ENCODE data around the gene STK17B. TPM values are rescaled to one million over a fixed set of nuclear protein-coding genes. Genes with fewer than 3 reads are reported as not detected.

The STK17B gene
- polyA plus RNA-seq, 1 donor (not counting 4 experiments of a cell fraction or from before 2014, with no cell fraction given), result 11.0 TPM

DNA sequence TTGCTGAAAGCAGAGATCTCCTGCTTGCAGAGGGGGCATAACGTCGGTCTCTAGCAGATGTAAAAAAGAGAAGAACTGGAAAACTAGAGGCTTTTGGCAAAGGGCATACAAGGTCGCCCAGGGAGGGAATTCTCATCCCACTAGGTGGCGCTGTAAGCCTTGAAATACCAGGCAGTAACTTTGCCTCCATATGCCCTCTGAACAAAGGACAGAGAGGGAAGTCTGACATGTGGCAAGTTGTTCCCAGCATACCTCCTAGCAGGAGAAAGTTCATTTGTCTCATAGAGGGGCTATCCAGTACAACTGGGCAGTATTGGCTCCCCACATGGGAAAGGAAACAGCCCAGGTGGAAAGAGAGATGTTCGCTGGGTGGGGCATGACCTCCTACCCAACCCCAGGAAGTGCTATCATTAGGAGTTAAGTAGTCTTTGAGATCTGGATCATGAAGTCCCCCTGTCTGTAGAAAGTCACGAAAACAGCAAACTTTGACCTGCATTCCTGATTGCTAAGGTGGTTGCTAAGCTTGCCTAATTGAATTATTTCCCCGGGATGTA lies 39.9 kb downstream of the STK17B start:
- dilution Hi-C loops (cut with MboI; ENCODE audit: extremely low pct_ligation_motif_present, low sequenced_read_pairs), result no loop called here
- H4K20me1 ChIP-seq (ENCODE audit: control insufficient read depth, extremely low read depth, insufficient read depth, low read length), result no peaks in the 10 kb centered on the region
- no peak overlapping the region for H3K9ac ChIP-seq (ENCODE audit: control insufficient read depth, extremely low read depth, insufficient read depth, low read length)
- no peaks in the 10 kb centered on the region for H3K4me1 ChIP-seq (ENCODE audit: control insufficient read depth, extremely low read depth, insufficient read depth, low read length)
- H3K4me3 ChIP-seq (ENCODE audit: control insufficient read depth in 2 of 3, extremely low read depth in 1 of 3, insufficient read depth in 2 of 3, low read depth in 1 of 3, low read length in 3 of 3), result no peak overlapping the region
- no peaks in the 10 kb centered on the region for H3K79me2 ChIP-seq (ENCODE audit: control insufficient read depth, insufficient read depth, low read length)
- H3K36me3 ChIP-seq (ENCODE audit: control insufficient read depth in 2 of 2, extremely low read depth in 1 of 2, insufficient read depth in 2 of 2, low read length in 2 of 2), result peaks cover 0 to 2% of the 10 kb centered on the region in 2 experiments
- TF ChIP-seq, protein P1, sequence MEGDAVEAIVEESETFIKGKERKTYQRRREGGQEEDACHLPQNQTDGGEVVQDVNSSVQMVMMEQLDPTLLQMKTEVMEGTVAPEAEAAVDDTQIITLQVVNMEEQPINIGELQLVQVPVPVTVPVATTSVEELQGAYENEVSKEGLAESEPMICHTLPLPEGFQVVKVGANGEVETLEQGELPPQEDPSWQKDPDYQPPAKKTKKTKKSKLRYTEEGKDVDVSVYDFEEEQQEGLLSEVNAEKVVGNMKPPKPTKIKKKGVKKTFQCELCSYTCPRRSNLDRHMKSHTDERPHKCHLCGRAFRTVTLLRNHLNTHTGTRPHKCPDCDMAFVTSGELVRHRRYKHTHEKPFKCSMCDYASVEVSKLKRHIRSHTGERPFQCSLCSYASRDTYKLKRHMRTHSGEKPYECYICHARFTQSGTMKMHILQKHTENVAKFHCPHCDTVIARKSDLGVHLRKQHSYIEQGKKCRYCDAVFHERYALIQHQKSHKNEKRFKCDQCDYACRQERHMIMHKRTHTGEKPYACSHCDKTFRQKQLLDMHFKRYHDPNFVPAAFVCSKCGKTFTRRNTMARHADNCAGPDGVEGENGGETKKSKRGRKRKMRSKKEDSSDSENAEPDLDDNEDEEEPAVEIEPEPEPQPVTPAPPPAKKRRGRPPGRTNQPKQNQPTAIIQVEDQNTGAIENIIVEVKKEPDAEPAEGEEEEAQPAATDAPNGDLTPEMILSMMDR (optimal IDR thresholded peaks at IDR 0.05 in 1 of 3, IDR thresholded peaks at IDR 0.05 in 1 of 3, conservative IDR thresholded peaks at IDR 0.05 in 1 of 3; ENCODE audit: extremely low read depth in 1 of 3, insufficient read depth in 2 of 3, low read length in 3 of 3), result peak; percentile 50 to 68 (median 63)
- no peak for TF ChIP-seq EZH2 (IDR thresholded peaks at IDR 0.05; ENCODE audit: low read length)
- H2AFZ ChIP-seq (ENCODE audit: control insufficient read depth, low read length), result no peak overlapping the region
- H3K9me3 ChIP-seq (ENCODE audit: control insufficient read depth, low read depth, low read length), result peaks cover 9% of the 10 kb centered on the region
- no peaks in the 10 kb centered on the region for H3K9me1 ChIP-seq (ENCODE audit: control insufficient read depth, extremely low read depth, insufficient read depth, low read length)
- FAIRE-seq, result no peak
- no peak overlapping the region for H3K27ac ChIP-seq (ENCODE audit: control insufficient read depth, insufficient read depth, low read length)
- DNase-seq (ENCODE audit: low read depth, low spot score), result no peak
- H3K27me3 ChIP-seq (ENCODE audit: control insufficient read depth, extremely low read depth, insufficient read depth, low read length), result no peaks in the 10 kb centered on the region
- H3K4me2 ChIP-seq (ENCODE audit: control insufficient read depth, extremely low read depth, insufficient read depth, low read depth, low read length), result no peak overlapping the region

- no peak for FAIRE-seq
- Histone ChIP-seq H2AFZ (ENCODE audit: control insufficient read depth, low read length) (no peak overlapping the region), H3K4me3 (ENCODE audit: control insufficient read depth in 2 of 3, extremely low read depth in 1 of 3, insufficient read depth in 2 of 3, low read depth in 1 of 3, low read length in 3 of 3) (no peak overlapping the region), H3K4me2 (ENCODE audit: control insufficient read depth, extremely low read depth, insufficient read depth, low read depth, low read length) (no peak overlapping the region), H3K4me1 (ENCODE audit: control insufficient read depth, extremely low read depth, insufficient read depth, low read length) (no peaks in the 10 kb centered on the region), H3K27ac (ENCODE audit: control insufficient read depth, insufficient read depth, low read length) (no peak overlapping the region), H3K9ac (ENCODE audit: control insufficient read depth, extremely low read depth, insufficient read depth, low read length) (no peak overlapping the region), H3K79me2 (ENCODE audit: control insufficient read depth, insufficient read depth, low read length) (no peaks in the 10 kb centered on the region), H3K36me3 (ENCODE audit: control insufficient read depth in 2 of 2, extremely low read depth in 1 of 2, insufficient read depth in 2 of 2, low read length in 2 of 2) (no peaks in the 10 kb centered on the region), H4K20me1 (ENCODE audit: control insufficient read depth, extremely low read depth, insufficient read depth, low read length) (no peaks in the 10 kb centered on the region), H3K9me3 (ENCODE audit: control insufficient read depth, low read depth, low read length) (peaks cover 9% of the 10 kb centered on the region), H3K27me3 (ENCODE audit: control insufficient read depth, extremely low read depth, insufficient read depth, low read length) (no peaks in the 10 kb centered on the region), H3K9me1 (ENCODE audit: control insufficient read depth, extremely low read depth, insufficient read depth, low read length) (no peaks in the 10 kb centered on the region)
- no peak for TF ChIP-seq EZH2 (IDR thresholded peaks at IDR 0.05; ENCODE audit: low read length)
- TF ChIP-seq, protein P1 (optimal IDR thresholded peaks at IDR 0.05 in 1 of 3, IDR thresholded peaks at IDR 0.05 in 1 of 3, conservative IDR thresholded peaks at IDR 0.05 in 1 of 3; ENCODE audit: extremely low read depth in 1 of 3, insufficient read depth in 2 of 3, low read length in 3 of 3), result no peak
- dilution Hi-C loops (cut with MboI; ENCODE audit: extremely low pct_ligation_motif_present, low sequenced_read_pairs), result no loop called here
- no peak for DNase-seq (ENCODE audit: low read depth, low spot score)
Measured at GRCh38 chr2:196130039-196130825, 41.1 kb downstream of the STK17B start.

Measured in keratinocyte (primary cell).